Gastroesophageal sphincter (tissue), 3 donors: ENCODE measurements around the gene PNO1.
"Not testable (repeated sequence)": the region's sequence is repeated elsewhere in the genome, so short reads cannot be mapped to it uniquely, and the experiment has no call there.

Experiments
- POLR2AphosphoS5 ChIP-seq: sonication (generic); formaldehyde crosslinking; IDR thresholded peaks from one replicate; pipeline ENCODE4 v1.6.1; 2017; ENCODE audit warnings: antibody characterized with exemption
- TF ChIP-seq, protein P1 (sequence below), 4 experiments: fragments of 200-600 bp in 2 of 4; fragments of 450-650 bp in 2 of 4; sonication (generic) in 1 of 4; IDR thresholded peaks; one replicate each; pipeline ENCODE4 v1.5.1; 2017 to 2019; ENCODE audit warnings: antibody characterized with exemption in 4 of 4, mild to moderate bottlenecking in 2 of 4, moderate library complexity in 2 of 4

DNA sequence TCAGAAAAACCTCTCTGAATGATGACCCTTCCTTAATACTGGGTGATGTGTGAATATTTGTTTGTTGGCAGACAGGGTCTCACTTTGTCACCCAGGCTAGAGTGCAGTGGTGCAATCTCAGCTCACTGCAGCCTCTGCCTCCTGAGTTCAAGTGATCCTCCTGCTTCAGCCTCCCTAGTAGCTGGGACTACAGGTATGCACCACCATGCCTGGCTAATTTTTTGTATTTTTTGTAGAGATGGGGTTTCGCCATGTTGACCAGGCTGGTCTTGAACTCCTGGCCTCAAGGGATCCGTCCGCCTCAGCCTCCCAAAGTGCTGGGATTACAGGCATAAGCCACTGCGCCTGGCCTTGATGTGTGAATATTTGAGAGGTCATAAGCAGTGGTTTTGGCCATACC is 17.5 kb downstream of the PNO1 start:
- TF ChIP-seq, protein P1, sequence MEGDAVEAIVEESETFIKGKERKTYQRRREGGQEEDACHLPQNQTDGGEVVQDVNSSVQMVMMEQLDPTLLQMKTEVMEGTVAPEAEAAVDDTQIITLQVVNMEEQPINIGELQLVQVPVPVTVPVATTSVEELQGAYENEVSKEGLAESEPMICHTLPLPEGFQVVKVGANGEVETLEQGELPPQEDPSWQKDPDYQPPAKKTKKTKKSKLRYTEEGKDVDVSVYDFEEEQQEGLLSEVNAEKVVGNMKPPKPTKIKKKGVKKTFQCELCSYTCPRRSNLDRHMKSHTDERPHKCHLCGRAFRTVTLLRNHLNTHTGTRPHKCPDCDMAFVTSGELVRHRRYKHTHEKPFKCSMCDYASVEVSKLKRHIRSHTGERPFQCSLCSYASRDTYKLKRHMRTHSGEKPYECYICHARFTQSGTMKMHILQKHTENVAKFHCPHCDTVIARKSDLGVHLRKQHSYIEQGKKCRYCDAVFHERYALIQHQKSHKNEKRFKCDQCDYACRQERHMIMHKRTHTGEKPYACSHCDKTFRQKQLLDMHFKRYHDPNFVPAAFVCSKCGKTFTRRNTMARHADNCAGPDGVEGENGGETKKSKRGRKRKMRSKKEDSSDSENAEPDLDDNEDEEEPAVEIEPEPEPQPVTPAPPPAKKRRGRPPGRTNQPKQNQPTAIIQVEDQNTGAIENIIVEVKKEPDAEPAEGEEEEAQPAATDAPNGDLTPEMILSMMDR (IDR thresholded peaks at IDR 0.05): not testable (repeated sequence)
- not testable (repeated sequence) for TF ChIP-seq POLR2AphosphoS5
